Activated T-cell treated with anti-CD3 and anti-CD28 coated beads for 4 hours (primary cell): ENCODE results near the gene RHBG.

Experiments used
- DNase-seq: peaks from one replicate; pipeline ENCODE4 v3.0.0-alpha.2; 2020

Gene RHBG

GRCh38 chr1:156409439-156409838 is 40.4 kb downstream of the RHBG start:
- DNase-seq = no peak

- DNase-seq = no peak
Observed at GRCh38 chr1:156410238-156410637, 41.2 kb downstream of the RHBG start.

GRCh38 chr1:156410740-156411139 is 41.7 kb downstream of the RHBG start:
- DNase-seq = no peak

- DNase-seq = no peak
Observed at GRCh38 chr1:156412653-156413321, 43.8 kb downstream of the RHBG start.

GRCh38 chr1:156413391-156414246 is 44.6 kb downstream of the RHBG start:
- DNase-seq = no peak

- DNase-seq = no peak
Observed at GRCh38 chr1:156414461-156415064, 45.6 kb downstream of the RHBG start.

GRCh38 chr1:156416993-156417392 is 48.0 kb downstream of the RHBG start:
- no peak for DNase-seq

- DNase-seq = no peak
Observed at GRCh38 chr1:156417401-156418020, 48.5 kb downstream of the RHBG start.

GRCh38 chr1:156418416-156419070 is 49.5 kb downstream of the RHBG start:
- DNase-seq = no peak

- DNase-seq = peak; percentile 29
Observed at GRCh38 chr1:156419854-156420204, 50.8 kb downstream of the RHBG start.

GRCh38 chr1:156420205-156421061 is 51.4 kb downstream of the RHBG start:
- DNase-seq = peak; percentile 20

GRCh38 chr1:156421062-156421938 is 52.3 kb downstream of the RHBG start:
- DNase-seq = peak; percentile 48

GRCh38 chr1:156421939-156422601 is 53.1 kb downstream of the RHBG start:
- DNase-seq = no peak

- DNase-seq = no peak
Observed at GRCh38 chr1:156422602-156423091, 53.6 kb downstream of the RHBG start.

- DNase-seq = no peak
Observed at GRCh38 chr1:156423422-156424352, 54.7 kb downstream of the RHBG start.

GRCh38 chr1:156424806-156425432 is 55.9 kb downstream of the RHBG start:
- DNase-seq = no peak

- DNase-seq = no peak
Observed at GRCh38 chr1:156425943-156426342, 56.9 kb downstream of the RHBG start.

GRCh38 chr1:156427957-156428356 is 58.9 kb downstream of the RHBG start:
- DNase-seq = no peak
